IPS-15b (cell line): ENCODE data around the gene PRR16.

Experiments used
- H3K27me3 ChIP-seq: one replicate; pipeline ENCODE4 v1.6.1; 2013; ENCODE audit warnings: low read length; ENCODE audit not compliant: control insufficient read depth, insufficient read depth
- H3K36me3 ChIP-seq: one replicate; pipeline ENCODE4 v1.6.1; 2013; ENCODE audit warnings: low read length; ENCODE audit not compliant: control insufficient read depth, insufficient read depth
- H3K4me1 ChIP-seq: one replicate; pipeline ENCODE4 v1.6.1; 2013; ENCODE audit warnings: mild to moderate bottlenecking, low read length; ENCODE audit not compliant: control insufficient read depth, insufficient read depth
- H3K4me3 ChIP-seq: one replicate; pipeline ENCODE4 v1.5.1; 2013; ENCODE audit warnings: low read depth, low read length
- H3K9ac ChIP-seq: one replicate; pipeline ENCODE4 v1.6.1; 2013; ENCODE audit warnings: low read depth, mild to moderate bottlenecking, low read length
- H3K9me3 ChIP-seq: one replicate; pipeline ENCODE4 v1.6.1; 2013; ENCODE audit warnings: mild to moderate bottlenecking, low read length; ENCODE audit not compliant: control insufficient read depth, insufficient read depth

Gene PRR16

DNA sequence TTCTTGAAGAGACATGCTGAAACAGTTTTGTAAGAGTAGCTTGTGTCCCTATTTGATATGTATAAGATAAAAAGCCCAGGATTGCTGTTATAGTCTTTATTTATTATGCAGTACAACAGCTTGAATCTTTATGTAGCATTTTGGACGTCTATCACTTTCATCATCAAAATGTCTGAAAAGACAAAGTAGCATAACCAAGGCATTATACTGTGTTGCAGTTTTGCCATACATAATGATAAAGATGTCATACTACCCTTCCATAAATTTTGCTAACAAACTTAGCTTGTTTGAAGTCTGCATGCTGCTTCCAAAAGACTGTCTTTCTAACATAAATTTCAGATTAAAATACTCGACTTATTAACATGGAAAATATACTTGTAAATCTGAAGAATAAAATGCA, 127.8 kb downstream of the PRR16 start:
- Histone ChIP-seq H3K4me1 (no peaks in the 10 kb centered on the region), H3K27me3 (no peaks in the 10 kb centered on the region), H3K4me3 (no peak overlapping the region), H3K36me3 (no peaks in the 10 kb centered on the region), H3K9me3 (no peaks in the 10 kb centered on the region), H3K9ac (no peak overlapping the region)

DNA sequence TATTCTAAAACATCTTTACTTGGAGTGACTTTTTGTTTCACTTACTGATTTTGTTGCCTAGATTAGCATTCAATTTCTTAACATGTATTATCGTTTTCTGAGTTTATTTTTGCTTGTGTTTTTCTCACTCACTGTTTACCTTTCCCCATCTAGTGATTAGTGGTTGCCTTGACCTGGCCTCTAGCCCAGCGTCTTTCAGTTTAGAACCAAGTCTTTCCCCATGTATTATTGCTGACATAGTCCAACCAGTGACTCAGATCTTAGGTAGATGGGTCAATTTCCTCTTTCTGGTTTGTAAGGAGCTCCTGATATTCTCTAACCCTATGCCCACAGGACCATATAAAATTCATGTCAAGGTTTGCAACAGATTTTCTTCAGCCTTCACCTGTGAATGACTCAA, 135.5 kb downstream of the PRR16 start:
- Histone ChIP-seq H3K9me3 (no peaks in the 10 kb centered on the region), H3K4me1 (no peaks in the 10 kb centered on the region), H3K36me3 (no peaks in the 10 kb centered on the region), H3K4me3 (no peak overlapping the region), H3K9ac (no peak overlapping the region), H3K27me3 (no peaks in the 10 kb centered on the region)

GRCh38 chr5:120600639-120601038, 136.5 kb downstream of the PRR16 start:
- Histone ChIP-seq H3K27me3 (no peaks in the 10 kb centered on the region), H3K4me3 (no peak overlapping the region), H3K9ac (no peak overlapping the region), H3K4me1 (no peaks in the 10 kb centered on the region), H3K36me3 (no peaks in the 10 kb centered on the region), H3K9me3 (no peaks in the 10 kb centered on the region)

- no peaks in the 10 kb centered on the region for H3K4me1 ChIP-seq
Observed at GRCh38 chr5:120602033-120602432, 137.9 kb downstream of the PRR16 start.

GRCh38 chr5:120604884-120605283, 140.8 kb downstream of the PRR16 start:
- Histone ChIP-seq H3K4me1 (no peaks in the 10 kb centered on the region), H3K27me3 (no peaks in the 10 kb centered on the region), H3K36me3 (no peaks in the 10 kb centered on the region), H3K4me3 (no peak overlapping the region), H3K9ac (no peak overlapping the region), H3K9me3 (no peaks in the 10 kb centered on the region)

More at GRCh38 chr5:120602033-120602432, 137.9 kb downstream of the PRR16 start:
- Histone ChIP-seq H3K4me3 (no peak overlapping the region), H3K27me3 (no peaks in the 10 kb centered on the region), H3K9ac (no peak overlapping the region), H3K36me3 (no peaks in the 10 kb centered on the region), H3K9me3 (no peaks in the 10 kb centered on the region)

- H3K9ac ChIP-seq, result no peak overlapping the region
- no peaks in the 10 kb centered on the region for H3K9me3 ChIP-seq
- H3K27me3 ChIP-seq, result no peaks in the 10 kb centered on the region
- H3K4me3 ChIP-seq, result no peak overlapping the region
- no peaks in the 10 kb centered on the region for H3K4me1 ChIP-seq
- H3K36me3 ChIP-seq, result no peaks in the 10 kb centered on the region
Observed at GRCh38 chr5:120605325-120606079, 141.4 kb downstream of the PRR16 start.

DNA sequence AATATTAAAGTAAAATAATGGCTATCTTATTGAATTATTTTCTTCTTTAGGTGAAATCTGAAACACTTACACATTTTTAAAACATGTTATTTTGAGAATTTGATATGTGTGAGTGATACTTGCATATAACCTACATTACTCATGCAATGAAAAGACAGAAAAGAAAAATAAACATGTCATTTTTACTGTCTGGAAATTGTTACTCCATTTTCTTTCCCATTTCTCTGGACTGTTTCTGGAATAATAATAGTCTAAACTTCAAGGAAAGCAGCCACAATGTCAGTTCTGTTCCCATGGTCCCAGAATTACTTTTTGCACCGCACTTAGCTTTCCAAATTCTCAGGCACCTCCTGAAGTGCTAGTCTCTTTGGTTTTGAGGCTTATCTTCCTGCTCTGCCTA, 145.5 kb downstream of the PRR16 start:
- Histone ChIP-seq H3K9ac (no peak overlapping the region), H3K36me3 (no peaks in the 10 kb centered on the region), H3K4me3 (no peak overlapping the region), H3K27me3 (no peaks in the 10 kb centered on the region), H3K4me1 (no peaks in the 10 kb centered on the region), H3K9me3 (no peaks in the 10 kb centered on the region)

DNA sequence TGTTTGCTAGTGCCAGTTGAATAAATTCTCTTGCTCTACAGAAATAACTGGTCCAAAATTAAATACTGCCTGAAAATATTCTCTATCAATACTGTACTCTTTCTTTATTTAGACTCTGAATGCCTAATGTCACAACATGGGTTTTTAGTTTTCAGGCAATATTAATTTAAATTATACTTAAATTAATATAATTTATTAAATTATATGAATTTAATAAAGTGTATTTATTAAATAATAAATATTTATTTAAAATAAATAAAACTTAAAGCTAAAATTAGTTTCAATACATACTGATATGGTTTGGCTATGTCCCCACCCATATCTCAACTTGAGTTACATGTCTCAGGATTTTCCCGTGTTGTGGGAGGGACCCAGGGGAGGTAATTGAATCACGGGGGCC, 146.0 kb downstream of the PRR16 start:
- no peak overlapping the region for H3K9ac ChIP-seq
- H3K27me3 ChIP-seq, result no peaks in the 10 kb centered on the region
- no peaks in the 10 kb centered on the region for H3K36me3 ChIP-seq
- no peaks in the 10 kb centered on the region for H3K4me1 ChIP-seq
- H3K9me3 ChIP-seq, result no peaks in the 10 kb centered on the region
- no peak overlapping the region for H3K4me3 ChIP-seq

DNA sequence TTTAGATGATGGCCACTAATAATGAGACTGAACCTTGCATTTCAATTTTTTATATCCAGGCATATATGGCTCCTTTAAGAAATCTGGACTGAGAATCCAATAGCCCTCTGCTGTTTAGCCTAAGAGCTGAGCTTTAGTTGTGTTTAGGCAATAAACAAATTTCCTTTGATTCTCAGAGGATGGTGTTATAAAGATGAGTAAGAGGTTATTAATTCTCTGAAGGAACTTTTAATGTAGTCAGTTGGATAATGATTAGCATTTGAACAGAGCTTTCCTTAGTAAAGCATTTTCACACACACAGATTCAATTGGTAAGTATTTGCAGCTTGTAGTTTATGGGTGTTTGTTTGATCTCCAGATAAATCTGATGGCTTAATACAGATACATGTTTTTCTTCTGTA, 149.6 kb downstream of the PRR16 start:
- Histone ChIP-seq H3K9ac (no peak overlapping the region), H3K9me3 (no peaks in the 10 kb centered on the region), H3K36me3 (no peaks in the 10 kb centered on the region), H3K4me1 (peaks cover 7% of the 10 kb centered on the region), H3K27me3 (no peaks in the 10 kb centered on the region), H3K4me3 (no peak overlapping the region)

DNA sequence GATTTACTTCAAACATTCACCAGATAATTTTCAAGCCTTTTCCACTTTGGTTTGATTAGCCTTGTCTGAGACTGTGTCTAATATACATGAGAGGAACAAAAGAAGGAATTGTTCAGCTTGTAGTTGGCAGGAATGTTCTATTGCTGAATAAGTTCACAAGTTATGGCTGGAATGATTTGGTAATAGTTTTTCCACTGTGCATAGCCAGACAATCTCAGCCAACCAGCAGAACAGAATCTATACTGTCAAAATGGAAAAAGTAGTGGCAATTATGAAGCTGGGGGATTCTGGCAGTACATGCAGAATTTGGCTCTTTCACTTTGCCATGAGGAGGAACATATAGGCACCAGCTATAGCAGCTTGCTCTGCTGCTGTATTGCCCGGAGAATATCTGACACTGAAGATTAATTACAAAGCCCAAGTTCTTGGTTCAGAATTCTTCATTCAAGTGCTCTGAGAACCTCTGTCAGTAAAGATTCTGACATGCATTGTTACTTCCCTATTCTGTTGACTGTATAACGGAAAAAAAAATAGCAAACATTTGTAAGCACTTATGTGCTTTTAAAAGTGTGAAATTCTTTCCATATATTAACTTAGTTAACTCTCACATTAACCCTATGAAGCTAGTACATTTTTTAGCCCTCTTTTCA, 150.6 kb downstream of the PRR16 start:
- Histone ChIP-seq H3K4me1 (peaks cover 7% of the 10 kb centered on the region), H3K27me3 (no peaks in the 10 kb centered on the region), H3K36me3 (no peaks in the 10 kb centered on the region), H3K4me3 (no peak overlapping the region), H3K9me3 (no peaks in the 10 kb centered on the region), H3K9ac (no peak overlapping the region)

DNA sequence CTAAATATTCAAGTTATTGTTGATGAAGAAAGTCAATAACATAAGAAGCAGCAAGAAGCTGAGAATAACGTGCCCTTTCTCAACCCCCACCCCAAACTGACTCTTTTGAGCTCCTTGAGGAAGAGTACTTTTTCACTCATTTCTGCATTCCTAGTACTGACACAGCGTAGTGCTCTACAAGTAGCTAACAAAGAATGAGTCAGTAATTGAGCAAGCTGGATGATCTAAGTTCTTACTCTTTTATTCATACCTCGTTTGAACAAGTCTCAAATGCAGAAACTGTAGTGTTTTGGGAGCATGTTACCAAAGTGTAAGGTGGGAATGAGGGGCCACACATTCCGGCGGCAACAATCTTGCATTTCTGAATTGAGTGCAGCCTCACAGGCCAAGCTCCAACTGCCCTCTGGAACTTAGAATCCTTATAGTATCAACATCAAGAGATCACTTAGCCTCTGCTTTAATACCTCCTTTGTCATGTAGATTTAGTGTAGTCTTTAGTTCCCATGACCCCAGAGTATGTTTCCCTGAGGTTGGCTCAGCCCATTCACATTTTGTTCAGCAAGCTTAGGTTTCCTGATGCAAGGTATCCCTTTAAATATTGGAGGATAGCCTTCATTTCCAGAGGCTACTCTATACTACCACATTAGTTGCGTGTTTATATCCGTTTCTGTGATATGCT, 152.0 kb downstream of the PRR16 start:
- Histone ChIP-seq H3K36me3 (no peaks in the 10 kb centered on the region), H3K4me3 (no peak overlapping the region), H3K4me1 (peaks cover 7% of the 10 kb centered on the region), H3K9ac (no peak overlapping the region), H3K27me3 (peaks cover 9% of the 10 kb centered on the region), H3K9me3 (no peaks in the 10 kb centered on the region)

- Histone ChIP-seq H3K4me1 (no peaks in the 10 kb centered on the region), H3K27me3 (peaks cover 17% of the 10 kb centered on the region), H3K36me3 (no peaks in the 10 kb centered on the region), H3K9me3 (no peaks in the 10 kb centered on the region), H3K4me3 (no peak overlapping the region), H3K9ac (no peak overlapping the region)
Observed at GRCh38 chr5:120621339-120621738, 157.2 kb downstream of the PRR16 start.
